Fibroblast of the aortic adventitia (primary cell): ENCODE results near the gene PLXNA4. TPM values are rescaled to one million over a fixed set of nuclear protein-coding genes. Genes with fewer than 3 reads are reported as not detected.

Source experiments
- DNase-seq: peaks from one replicate; pipeline ENCODE4 v3.0.0-alpha.2; 2010; ENCODE audit warnings: low read depth
- H3K4me3 ChIP-seq: 2 replicates; pipeline ENCODE4 v1.5.1; 2011; ENCODE audit warnings: low read depth, mild to moderate bottlenecking, control low read depth, low read length, moderate library complexity
- CTCF ChIP-seq: IDR thresholded peaks from 2 replicates; pipeline ENCODE4 v1.5.1; 2011; ENCODE audit warnings: mild to moderate bottlenecking, low read length, control low read depth, inconsistent platforms; ENCODE audit not compliant: insufficient read depth
- total RNA-seq: library from RNA; depleted of rRNA; stranded (reverse); fragments of >200 nt; gene quantifications from 2 replicates; pipeline ENCODE4 v1.2.3, GENCODE V29; 2012; ENCODE audit warnings: low replicate concordance

PLXNA4 gene
- total RNA-seq, 1 donor: 3.0 TPM

- no peak for DNase-seq
- no peak for TF ChIP-seq CTCF
Observed at GRCh38 chr7:132279718-132280117, 296.6 kb downstream of the PLXNA4 start.

GRCh38 chr7:132276976-132277725 is 299.1 kb downstream of the PLXNA4 start:
- DNase-seq: peak; percentile 6
- no peak overlapping the region for H3K4me3 ChIP-seq
- TF ChIP-seq CTCF: no peak

More at GRCh38 chr7:132279718-132280117, 296.6 kb downstream of the PLXNA4 start:
- no peak overlapping the region for H3K4me3 ChIP-seq

GRCh38 chr7:132276234-132276630 is 300.0 kb downstream of the PLXNA4 start:
- no peak overlapping the region for H3K4me3 ChIP-seq
- TF ChIP-seq CTCF: no peak
- DNase-seq: no peak

GRCh38 chr7:132275416-132276233 is 300.6 kb downstream of the PLXNA4 start:
- no peak overlapping the region for H3K4me3 ChIP-seq
- no peak for TF ChIP-seq CTCF
- no peak for DNase-seq

GRCh38 chr7:132272763-132273371 is 303.4 kb downstream of the PLXNA4 start:
- DNase-seq: no peak
- no peak for TF ChIP-seq CTCF
- no peak overlapping the region for H3K4me3 ChIP-seq

- DNase-seq: peak; percentile 46
- H3K4me3 ChIP-seq: no peak overlapping the region
- no peak for TF ChIP-seq CTCF
Observed at GRCh38 chr7:132270517-132270916, 305.8 kb downstream of the PLXNA4 start.
